Measurements from ENCODE around the gene ZSWIM4.
A peak's percentile ranks its signal among the peaks of the same experiment; 100 is the strongest.

ZSWIM4 gene

DNA sequence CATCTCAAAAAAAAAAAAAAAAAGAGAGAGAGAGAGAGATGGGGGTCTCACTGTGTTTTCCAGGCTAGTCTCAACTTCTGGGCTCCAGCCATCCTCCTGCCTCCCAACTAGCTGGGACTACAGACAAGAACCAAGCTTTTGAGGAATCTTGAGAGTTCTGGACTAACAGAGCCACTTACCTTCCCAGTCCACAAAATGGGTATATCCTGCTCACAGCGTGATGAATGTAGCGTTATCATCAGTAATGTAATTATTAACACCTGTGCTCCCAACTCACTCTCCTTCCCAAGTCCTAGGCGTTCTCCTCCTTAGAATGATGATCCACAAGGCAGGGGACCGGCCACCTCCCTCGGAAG is 77.1 kb downstream of the ZSWIM4 start:
- DNase-seq (ENCODE audit: low read depth in 2 of 3, low spot score in 2 of 3) = no peak

DNA sequence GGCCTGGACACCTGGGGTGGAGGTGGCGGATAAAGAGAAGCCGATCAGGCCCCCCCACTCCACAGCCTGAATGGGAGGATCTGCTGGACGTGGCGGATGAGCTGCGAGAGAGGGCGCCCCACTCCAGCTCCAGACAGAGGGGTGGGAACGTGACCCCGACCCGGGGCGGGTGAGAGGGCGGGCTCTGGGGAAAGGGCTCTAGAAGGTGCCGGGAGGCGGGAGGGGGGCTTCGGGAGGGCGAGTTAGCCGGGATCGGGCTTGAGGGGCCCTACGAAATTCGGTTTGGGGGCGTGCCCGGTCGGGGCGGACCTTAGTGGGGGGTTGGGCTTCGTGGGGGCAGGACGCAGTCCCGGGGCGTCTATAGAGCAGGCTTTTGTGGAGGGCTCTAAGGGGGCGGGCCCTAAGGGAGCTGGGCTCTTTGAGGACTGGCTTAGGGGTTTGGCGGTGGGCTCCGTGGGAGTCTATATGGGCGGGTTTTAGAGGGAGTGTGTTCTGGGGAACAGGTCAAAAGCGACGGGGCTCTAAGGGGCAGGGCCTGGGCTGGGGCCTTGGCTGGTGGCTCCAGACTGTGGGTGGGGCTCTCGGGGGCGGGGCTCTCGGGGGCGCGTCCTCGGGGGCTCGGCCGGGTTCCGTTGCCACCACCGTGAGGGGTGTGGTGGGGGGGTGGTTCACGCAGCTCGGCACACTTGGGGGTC is 77.6 kb downstream of the ZSWIM4 start:
- no peak for DNase-seq (ENCODE audit: low read depth in 2 of 3, low spot score in 2 of 3)

DNA sequence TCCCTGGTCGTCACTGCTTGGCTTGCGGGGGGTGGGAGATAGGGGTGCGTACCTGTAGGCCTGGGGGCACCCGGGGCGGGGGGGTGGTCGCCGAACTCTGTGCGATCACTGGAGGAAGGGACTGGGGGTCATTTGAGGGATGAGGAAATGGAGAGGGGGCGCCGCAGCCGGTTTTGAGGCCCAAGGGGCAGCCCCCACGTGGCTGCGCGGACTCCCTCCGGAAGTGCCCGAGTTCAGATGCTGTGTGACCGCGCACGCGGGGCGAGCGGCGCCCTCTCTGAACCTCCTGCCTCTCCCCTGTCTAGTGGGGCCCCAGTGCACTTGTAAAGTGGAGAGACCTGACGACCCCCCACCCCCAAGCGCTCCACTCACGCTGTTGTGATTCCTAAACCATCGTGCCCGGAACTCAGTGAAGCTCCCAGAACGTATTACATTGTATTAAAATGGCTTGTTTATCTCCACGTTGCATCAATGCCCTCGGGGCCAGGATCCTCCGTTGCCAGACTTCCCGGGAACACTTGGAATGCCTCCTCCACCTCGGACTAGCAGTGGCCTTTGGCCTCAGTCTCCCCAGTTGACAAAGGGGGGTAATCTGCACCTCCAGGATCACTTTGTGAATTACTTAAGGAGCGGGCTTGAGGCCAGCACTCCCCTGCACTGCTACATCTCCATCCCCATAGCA is 78.7 kb downstream of the ZSWIM4 start:
- no peak for DNase-seq (ENCODE audit: low read depth in 2 of 3, low spot score in 2 of 3)

- DNase-seq (ENCODE audit: low read depth in 2 of 3, low spot score in 2 of 3) = no peak
These were observed 80.6 kb downstream of the ZSWIM4 start for GRCh38 chr19:13875824-13876223.

- no peak for DNase-seq (ENCODE audit: low read depth in 2 of 3, low spot score in 2 of 3)
These were observed 81.6 kb downstream of the ZSWIM4 start, which contains the start of gene NANOS3 for GRCh38 chr19:13876834-13877233. Gene NANOS3 (plus strand): TSS chr19:13877134. CDS start chr19:13877249, 115 bp downstream.

DNA sequence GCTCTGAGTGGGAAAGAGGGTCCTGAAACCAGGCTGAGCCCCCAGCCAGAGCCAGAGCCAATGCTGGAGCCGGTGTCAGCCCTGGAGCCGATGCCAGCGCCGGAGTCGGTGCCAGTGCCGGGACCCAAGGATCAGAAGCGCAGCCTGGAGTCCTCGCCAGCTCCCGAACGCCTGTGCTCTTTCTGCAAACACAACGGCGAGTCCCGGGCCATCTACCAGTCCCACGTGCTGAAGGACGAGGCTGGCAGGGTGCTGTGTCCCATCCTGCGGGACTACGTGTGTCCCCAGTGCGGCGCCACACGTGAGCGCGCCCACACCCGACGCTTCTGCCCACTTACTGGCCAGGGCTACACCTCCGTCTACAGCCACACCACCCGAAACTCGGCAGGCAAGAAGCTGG is 82.1 kb downstream of the ZSWIM4 start:
- no peak for DNase-seq (ENCODE audit: low read depth in 2 of 3, low spot score in 2 of 3)

DNA sequence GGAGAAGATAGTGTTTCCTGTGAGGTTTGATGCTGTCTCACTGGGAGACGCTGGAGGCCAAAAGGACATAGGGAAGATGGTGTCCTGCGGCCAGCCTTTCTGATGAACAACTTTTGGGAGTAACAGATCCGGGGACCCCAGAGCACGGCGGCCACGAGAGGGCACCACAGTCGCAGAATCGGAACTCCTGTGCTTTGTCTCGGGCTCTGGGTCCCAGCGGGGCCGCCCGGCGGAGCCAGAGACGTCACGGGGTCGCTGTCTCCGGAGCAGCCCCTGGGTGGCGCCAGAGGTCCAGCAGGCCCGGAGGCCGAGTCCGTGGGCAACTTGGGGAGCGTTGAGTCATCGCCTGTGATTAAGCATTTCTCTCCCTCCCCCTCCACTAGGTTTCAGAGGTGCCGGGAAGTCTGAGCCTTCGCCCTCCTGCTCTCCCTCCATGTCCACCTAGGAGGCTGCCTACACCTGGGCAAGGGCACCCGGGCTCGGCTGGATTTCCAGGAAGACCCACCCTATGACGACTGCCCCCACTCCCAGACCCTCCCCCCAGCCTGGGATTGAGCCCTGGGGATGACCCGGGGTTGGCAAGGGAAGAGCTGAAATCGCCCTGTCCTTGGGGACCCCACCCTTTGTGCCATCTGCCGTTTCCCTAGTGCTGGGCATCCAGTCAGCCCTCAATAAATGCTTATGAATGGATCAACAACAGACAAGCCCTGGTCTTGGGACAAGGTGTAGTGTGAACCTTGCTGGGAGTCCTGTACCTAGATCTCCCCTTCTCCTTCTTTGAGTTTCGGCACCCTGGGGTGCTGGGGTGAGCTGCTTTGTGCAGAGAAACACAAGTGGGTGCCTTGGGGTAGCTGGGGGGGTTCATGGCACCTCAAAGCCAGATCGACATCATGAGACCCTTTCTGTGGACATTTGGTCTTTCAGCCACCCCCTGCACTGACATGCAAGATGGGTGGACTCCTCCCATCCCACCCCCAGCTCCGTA is 85.1 kb downstream of the ZSWIM4 start:
- DNase-seq (ENCODE audit: low read depth in 2 of 3, low spot score in 2 of 3) = peak; percentile 98 to 99 (median 98)

- DNase-seq (ENCODE audit: low read depth in 2 of 3, low spot score in 2 of 3) = no peak
These were observed 86.0 kb downstream of the ZSWIM4 start for GRCh38 chr19:13881251-13881691.

Measured in activated CD8-positive, alpha-beta memory T cell treated with anti-CD3 and anti-CD28 coated beads for 48 hours (primary cell).